GM13977 (cell line): Measurements from ENCODE around the gene XPO5.

Experiments used
- DNase-seq: peaks from one replicate; pipeline ENCODE4 v3.0.0; 2012; ENCODE audit warnings: low spot score
- in situ Hi-C: fragments of 300-500 bp; cut with MboI; formaldehyde crosslinking; loops from one replicate; pipeline ENCODE4 v1.12.0; 2022; ENCODE audit warnings: low sequenced_read_pairs, low pct_unique_long_range_greater_than_20kb, mixed read lengths, inconsistent platforms; ENCODE audit not compliant: unreplicated experiment
- TF ChIP-seq, protein P1 (sequence below): IDR thresholded peaks from 2 replicates; pipeline ENCODE4 v1.5.1; 2012; ENCODE audit warnings: mild to moderate bottlenecking, control low read depth; ENCODE audit not compliant: insufficient read depth; ENCODE audit errors: extremely low read depth, missing control alignments

XPO5 gene

GRCh38 chr6:43494321-43494720 is 81.5 kb downstream of the XPO5 start:
- TF ChIP-seq, protein P1, sequence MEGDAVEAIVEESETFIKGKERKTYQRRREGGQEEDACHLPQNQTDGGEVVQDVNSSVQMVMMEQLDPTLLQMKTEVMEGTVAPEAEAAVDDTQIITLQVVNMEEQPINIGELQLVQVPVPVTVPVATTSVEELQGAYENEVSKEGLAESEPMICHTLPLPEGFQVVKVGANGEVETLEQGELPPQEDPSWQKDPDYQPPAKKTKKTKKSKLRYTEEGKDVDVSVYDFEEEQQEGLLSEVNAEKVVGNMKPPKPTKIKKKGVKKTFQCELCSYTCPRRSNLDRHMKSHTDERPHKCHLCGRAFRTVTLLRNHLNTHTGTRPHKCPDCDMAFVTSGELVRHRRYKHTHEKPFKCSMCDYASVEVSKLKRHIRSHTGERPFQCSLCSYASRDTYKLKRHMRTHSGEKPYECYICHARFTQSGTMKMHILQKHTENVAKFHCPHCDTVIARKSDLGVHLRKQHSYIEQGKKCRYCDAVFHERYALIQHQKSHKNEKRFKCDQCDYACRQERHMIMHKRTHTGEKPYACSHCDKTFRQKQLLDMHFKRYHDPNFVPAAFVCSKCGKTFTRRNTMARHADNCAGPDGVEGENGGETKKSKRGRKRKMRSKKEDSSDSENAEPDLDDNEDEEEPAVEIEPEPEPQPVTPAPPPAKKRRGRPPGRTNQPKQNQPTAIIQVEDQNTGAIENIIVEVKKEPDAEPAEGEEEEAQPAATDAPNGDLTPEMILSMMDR, result no peak
- in situ Hi-C loops, result no loop called here
- no peak for DNase-seq

- in situ Hi-C loops, result no loop called here
- DNase-seq, result no peak
- TF ChIP-seq, protein P1, result no peak
Measured at GRCh38 chr6:43493833-43494232, 82.0 kb downstream of the XPO5 start.

DNA sequence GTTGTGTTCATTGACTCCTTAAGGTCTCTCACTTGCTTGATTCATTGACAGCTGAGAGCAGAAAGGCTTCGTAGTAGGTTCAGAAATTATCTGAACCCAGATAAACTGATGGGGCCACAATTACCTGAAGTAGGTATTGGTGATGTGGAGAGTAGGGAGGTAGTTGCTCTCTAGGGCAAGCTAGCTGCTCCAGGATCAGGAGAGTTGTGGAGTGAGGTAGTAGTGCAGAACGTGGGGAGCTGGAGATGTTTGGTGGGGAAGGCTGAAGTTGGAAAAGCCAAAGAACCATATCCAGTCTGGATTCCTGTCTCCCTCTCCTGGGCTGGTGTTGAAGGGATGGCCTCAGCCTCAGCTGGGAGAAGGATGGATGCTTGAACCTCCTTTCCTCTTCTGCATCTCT is 82.6 kb downstream of the XPO5 start:
- in situ Hi-C loops, result no loop called here
- TF ChIP-seq, protein P1, result no peak
- no peak for DNase-seq

- TF ChIP-seq, protein P1, result no peak
- no peak for DNase-seq
- in situ Hi-C loops, result no loop called here
Measured at GRCh38 chr6:43492673-43493072, 83.2 kb downstream of the XPO5 start.

DNA sequence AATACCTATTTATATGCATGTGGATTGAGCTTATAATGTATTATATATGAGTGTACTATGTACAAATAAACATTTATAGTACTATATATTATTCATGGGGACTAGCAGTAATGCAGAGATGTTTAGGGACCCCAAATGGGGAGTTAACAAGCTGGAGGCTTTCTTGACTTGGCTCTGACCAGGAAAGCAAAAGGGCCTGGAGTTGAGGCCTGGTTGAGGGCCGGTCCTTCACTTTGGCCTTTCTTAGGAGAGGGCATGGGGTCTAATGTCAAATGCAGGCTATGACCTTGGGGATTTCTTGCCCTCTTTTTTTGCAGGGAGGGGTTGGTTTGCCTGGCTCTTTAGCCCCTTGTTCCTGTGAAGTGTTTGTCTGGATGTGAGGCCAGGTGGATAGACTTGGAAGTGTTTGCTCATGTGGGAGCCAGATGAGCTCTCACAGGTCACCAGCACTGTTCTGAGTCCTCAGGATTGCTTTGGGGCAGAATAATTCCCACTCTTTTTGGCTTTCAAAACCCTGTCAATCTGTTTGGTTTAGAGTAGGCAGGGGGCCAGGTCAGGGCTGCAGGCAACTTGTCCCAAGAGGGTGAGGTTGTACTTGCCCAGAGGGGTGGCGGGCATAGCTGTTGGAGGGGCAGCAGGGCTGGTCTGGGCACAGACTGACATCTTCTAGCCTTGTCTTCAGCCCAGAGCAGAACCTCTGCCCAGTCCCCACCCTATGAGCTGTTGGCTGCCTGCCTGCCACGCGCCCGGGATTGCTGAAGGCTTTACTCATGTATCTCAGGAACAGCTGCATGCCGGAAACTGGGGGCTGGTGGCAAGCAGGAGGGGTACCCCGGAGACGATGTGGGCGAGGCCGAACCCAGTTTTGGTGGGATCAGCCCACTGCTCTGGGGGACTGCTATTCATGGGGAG is 83.8 kb downstream of the XPO5 start:
- in situ Hi-C loops, result no loop called here
- no peak for DNase-seq
- TF ChIP-seq, protein P1, result no peak

- TF ChIP-seq, protein P1, result no peak
- DNase-seq, result no peak
- in situ Hi-C loops, result no loop called here
Measured at GRCh38 chr6:43490523-43490939, 85.3 kb downstream of the XPO5 start.
